ENCODE results near the gene DDI1.

DDI1 gene

GRCh38 chr11:104011044-104011443 is 25.4 kb upstream of the DDI1 start:
- no peak for DNase-seq (ENCODE audit: low read depth)
- TF ChIP-seq CTCF (conservative IDR thresholded peaks at IDR 0.05; ENCODE audit: low read depth, low read length) = no peak
- no peak overlapping the region for H3K4me3 ChIP-seq (ENCODE audit: low read length)

GRCh38 chr11:104015649-104016415 is 20.6 kb upstream of the DDI1 start:
- no peak overlapping the region for H3K4me3 ChIP-seq (ENCODE audit: low read length)
- no peak for DNase-seq (ENCODE audit: low read depth)
- no peak for TF ChIP-seq CTCF (conservative IDR thresholded peaks at IDR 0.05; ENCODE audit: low read depth, low read length)

GRCh38 chr11:104024572-104024971 is 11.9 kb upstream of the DDI1 start:
- no peak for TF ChIP-seq CTCF (conservative IDR thresholded peaks at IDR 0.05; ENCODE audit: low read depth, low read length)
- no peak overlapping the region for H3K4me3 ChIP-seq (ENCODE audit: low read length)
- DNase-seq (ENCODE audit: low read depth) = no peak

- no peak for TF ChIP-seq CTCF (conservative IDR thresholded peaks at IDR 0.05; ENCODE audit: low read depth, low read length)
- no peak for DNase-seq (ENCODE audit: low read depth)
- no peak overlapping the region for H3K4me3 ChIP-seq (ENCODE audit: low read length)
Measured at GRCh38 chr11:104028476-104029263, 7.8 kb upstream of the DDI1 start.

- H3K4me3 ChIP-seq (ENCODE audit: low read length) = no peak overlapping the region
- peak; percentile 70 for DNase-seq (ENCODE audit: low read depth)
- no peak for TF ChIP-seq CTCF (conservative IDR thresholded peaks at IDR 0.05; ENCODE audit: low read depth, low read length)
Measured at GRCh38 chr11:104033134-104033533, 3.3 kb upstream of the DDI1 start.

GRCh38 chr11:104033561-104033960 is 2.9 kb upstream of the DDI1 start:
- no peak for TF ChIP-seq CTCF (conservative IDR thresholded peaks at IDR 0.05; ENCODE audit: low read depth, low read length)
- DNase-seq (ENCODE audit: low read depth) = peak; percentile 63
- H3K4me3 ChIP-seq (ENCODE audit: low read length) = no peak overlapping the region
